ENCODE measurements around the gene LIN54.

The LIN54 gene

GRCh38 chr4:82934441-82934840 lies 76.2 kb downstream of the LIN54 start:
- Histone ChIP-seq H3K36me3 (ENCODE audit: insufficient read depth) (peaks cover 15% of the 10 kb centered on the region), H3K4me2 (no peak overlapping the region), H3K4me1 (ENCODE audit: low read depth, poor library complexity, severe bottlenecking) (no peaks in the 10 kb centered on the region), H2AFZ (ENCODE audit: low read depth) (no peak overlapping the region), H3K79me2 (ENCODE audit: insufficient read depth, low read depth) (no peaks in the 10 kb centered on the region), H4K20me1 (ENCODE audit: insufficient read depth) (no peaks in the 10 kb centered on the region), H3K4me3 (IDR thresholded peaks at IDR 0.05; ENCODE audit: insufficient read depth, low read depth, low read length) (no peak overlapping the region), H3K27me3 (ENCODE audit: insufficient read depth, low read depth) (no peaks in the 10 kb centered on the region), H3K9ac (no peak overlapping the region), H3K27ac (no peak overlapping the region)
- no peak for TF ChIP-seq CTCF (conservative IDR thresholded peaks at IDR 0.05; ENCODE audit: low read depth, low read length)

- Histone ChIP-seq H2AFZ (ENCODE audit: low read depth) (no peak overlapping the region), H3K4me2 (no peak overlapping the region), H3K4me1 (ENCODE audit: low read depth, poor library complexity, severe bottlenecking) (no peaks in the 10 kb centered on the region), H3K9ac (no peak overlapping the region), H3K4me3 (IDR thresholded peaks at IDR 0.05; ENCODE audit: insufficient read depth, low read depth, low read length) (no peak overlapping the region), H3K27ac (no peak overlapping the region), H4K20me1 (ENCODE audit: insufficient read depth) (no peaks in the 10 kb centered on the region), H3K79me2 (ENCODE audit: insufficient read depth, low read depth) (no peaks in the 10 kb centered on the region), H3K36me3 (ENCODE audit: insufficient read depth) (peaks cover 3% of the 10 kb centered on the region), H3K27me3 (ENCODE audit: insufficient read depth, low read depth) (no peaks in the 10 kb centered on the region)
- TF ChIP-seq CTCF (conservative IDR thresholded peaks at IDR 0.05; ENCODE audit: low read depth, low read length): no peak
Measured at GRCh38 chr4:82930848-82931755, 79.5 kb downstream of the LIN54 start.

GRCh38 chr4:82921795-82922194 lies 88.8 kb downstream of the LIN54 start:
- Histone ChIP-seq H4K20me1 (ENCODE audit: insufficient read depth) (no peaks in the 10 kb centered on the region), H3K27ac (no peak overlapping the region), H3K9ac (no peak overlapping the region), H2AFZ (ENCODE audit: low read depth) (no peak overlapping the region), H3K27me3 (ENCODE audit: insufficient read depth, low read depth) (no peaks in the 10 kb centered on the region), H3K4me2 (no peak overlapping the region), H3K4me1 (ENCODE audit: low read depth, poor library complexity, severe bottlenecking) (no peaks in the 10 kb centered on the region), H3K36me3 (ENCODE audit: insufficient read depth) (no peaks in the 10 kb centered on the region), H3K79me2 (ENCODE audit: insufficient read depth, low read depth) (no peaks in the 10 kb centered on the region), H3K4me3 (IDR thresholded peaks at IDR 0.05; ENCODE audit: insufficient read depth, low read depth, low read length) (no peak overlapping the region)
- no peak for TF ChIP-seq CTCF (conservative IDR thresholded peaks at IDR 0.05; ENCODE audit: low read depth, low read length)

- no peak for TF ChIP-seq CTCF (conservative IDR thresholded peaks at IDR 0.05; ENCODE audit: low read depth, low read length)
- H3K27ac ChIP-seq: 0 out of 2 replicates have a peak overlapping the region, but pooled peaks have one; percentile 2
- no peaks in the 10 kb centered on the region for H3K27me3 ChIP-seq (ENCODE audit: insufficient read depth, low read depth)
Measured at GRCh38 chr4:82919386-82919785, 91.2 kb downstream of the LIN54 start.

More at GRCh38 chr4:82919386-82919785, 91.2 kb downstream of the LIN54 start:
- Histone ChIP-seq H2AFZ (ENCODE audit: low read depth) (no peak overlapping the region), H4K20me1 (ENCODE audit: insufficient read depth) (no peaks in the 10 kb centered on the region), H3K79me2 (ENCODE audit: insufficient read depth, low read depth) (no peaks in the 10 kb centered on the region), H3K9ac (no peak overlapping the region), H3K4me2 (no peak overlapping the region), H3K4me1 (ENCODE audit: low read depth, poor library complexity, severe bottlenecking) (no peaks in the 10 kb centered on the region), H3K36me3 (ENCODE audit: insufficient read depth) (no peaks in the 10 kb centered on the region), H3K4me3 (IDR thresholded peaks at IDR 0.05; ENCODE audit: insufficient read depth, low read depth, low read length) (no peak overlapping the region)
